BE2C (cell line): ENCODE results near the gene MYH7.

Experiments used
- DNase-seq: peaks from one replicate; pipeline ENCODE4 v3.0.0-alpha.2; 2020
- H3K27me3 ChIP-seq: fragments of 250-450 bp; sonication (Bioruptor Pico); 2 replicates; pipeline ENCODE4 v1.5.1; 2020; ENCODE audit warnings: mild to moderate bottlenecking
- H3K36me3 ChIP-seq: fragments of 250-450 bp; sonication (Bioruptor Pico); 2 replicates; pipeline ENCODE4 v1.5.1; 2020; ENCODE audit warnings: mild to moderate bottlenecking
- H3K4me1 ChIP-seq: fragments of 250-450 bp; sonication (Bioruptor Pico); 2 replicates; pipeline ENCODE4 v1.5.1; 2020
- H3K4me3 ChIP-seq: 2 replicates; pipeline ENCODE4 v1.5.1; 2011; ENCODE audit warnings: low read depth, low read length
- H3K9me3 ChIP-seq: fragments of 250-450 bp; sonication (Bioruptor Pico); 2 replicates; pipeline ENCODE4 v1.5.1; 2020
- TF ChIP-seq, protein P1 (sequence below): IDR thresholded peaks from 2 replicates; pipeline ENCODE4 v1.5.1; 2012; ENCODE audit warnings: mild to moderate bottlenecking, low read depth, low read length

The MYH7 gene

DNA sequence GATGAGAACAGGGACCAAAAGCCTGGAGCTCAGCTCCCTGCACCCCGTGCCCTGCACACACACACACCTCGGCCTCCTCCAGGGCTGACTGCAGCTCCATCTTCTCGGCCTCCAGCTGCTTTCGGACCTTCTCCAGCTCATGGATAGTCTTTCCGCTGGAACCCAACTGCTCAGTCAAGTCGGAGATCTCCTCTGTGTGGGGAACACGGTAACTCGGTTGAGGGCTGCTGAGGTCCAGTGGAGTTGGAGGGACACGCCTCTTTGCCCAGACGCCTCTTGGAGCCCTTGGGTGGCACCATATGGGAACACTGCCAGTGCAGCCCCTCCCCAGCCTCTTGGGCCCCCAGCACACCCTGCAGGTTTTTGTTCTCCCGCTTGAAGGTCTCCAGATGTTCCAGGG is 18.7 kb downstream of the MYH7 start:
- no peaks in the 10 kb centered on the region for H3K4me1 ChIP-seq
- H3K9me3 ChIP-seq: no peaks in the 10 kb centered on the region
- TF ChIP-seq, protein P1, sequence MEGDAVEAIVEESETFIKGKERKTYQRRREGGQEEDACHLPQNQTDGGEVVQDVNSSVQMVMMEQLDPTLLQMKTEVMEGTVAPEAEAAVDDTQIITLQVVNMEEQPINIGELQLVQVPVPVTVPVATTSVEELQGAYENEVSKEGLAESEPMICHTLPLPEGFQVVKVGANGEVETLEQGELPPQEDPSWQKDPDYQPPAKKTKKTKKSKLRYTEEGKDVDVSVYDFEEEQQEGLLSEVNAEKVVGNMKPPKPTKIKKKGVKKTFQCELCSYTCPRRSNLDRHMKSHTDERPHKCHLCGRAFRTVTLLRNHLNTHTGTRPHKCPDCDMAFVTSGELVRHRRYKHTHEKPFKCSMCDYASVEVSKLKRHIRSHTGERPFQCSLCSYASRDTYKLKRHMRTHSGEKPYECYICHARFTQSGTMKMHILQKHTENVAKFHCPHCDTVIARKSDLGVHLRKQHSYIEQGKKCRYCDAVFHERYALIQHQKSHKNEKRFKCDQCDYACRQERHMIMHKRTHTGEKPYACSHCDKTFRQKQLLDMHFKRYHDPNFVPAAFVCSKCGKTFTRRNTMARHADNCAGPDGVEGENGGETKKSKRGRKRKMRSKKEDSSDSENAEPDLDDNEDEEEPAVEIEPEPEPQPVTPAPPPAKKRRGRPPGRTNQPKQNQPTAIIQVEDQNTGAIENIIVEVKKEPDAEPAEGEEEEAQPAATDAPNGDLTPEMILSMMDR: no peak
- H3K27me3 ChIP-seq: peaks cover 6% of the 10 kb centered on the region
- no peak for DNase-seq
- H3K36me3 ChIP-seq: no peaks in the 10 kb centered on the region
- no peak overlapping the region for H3K4me3 ChIP-seq

DNA sequence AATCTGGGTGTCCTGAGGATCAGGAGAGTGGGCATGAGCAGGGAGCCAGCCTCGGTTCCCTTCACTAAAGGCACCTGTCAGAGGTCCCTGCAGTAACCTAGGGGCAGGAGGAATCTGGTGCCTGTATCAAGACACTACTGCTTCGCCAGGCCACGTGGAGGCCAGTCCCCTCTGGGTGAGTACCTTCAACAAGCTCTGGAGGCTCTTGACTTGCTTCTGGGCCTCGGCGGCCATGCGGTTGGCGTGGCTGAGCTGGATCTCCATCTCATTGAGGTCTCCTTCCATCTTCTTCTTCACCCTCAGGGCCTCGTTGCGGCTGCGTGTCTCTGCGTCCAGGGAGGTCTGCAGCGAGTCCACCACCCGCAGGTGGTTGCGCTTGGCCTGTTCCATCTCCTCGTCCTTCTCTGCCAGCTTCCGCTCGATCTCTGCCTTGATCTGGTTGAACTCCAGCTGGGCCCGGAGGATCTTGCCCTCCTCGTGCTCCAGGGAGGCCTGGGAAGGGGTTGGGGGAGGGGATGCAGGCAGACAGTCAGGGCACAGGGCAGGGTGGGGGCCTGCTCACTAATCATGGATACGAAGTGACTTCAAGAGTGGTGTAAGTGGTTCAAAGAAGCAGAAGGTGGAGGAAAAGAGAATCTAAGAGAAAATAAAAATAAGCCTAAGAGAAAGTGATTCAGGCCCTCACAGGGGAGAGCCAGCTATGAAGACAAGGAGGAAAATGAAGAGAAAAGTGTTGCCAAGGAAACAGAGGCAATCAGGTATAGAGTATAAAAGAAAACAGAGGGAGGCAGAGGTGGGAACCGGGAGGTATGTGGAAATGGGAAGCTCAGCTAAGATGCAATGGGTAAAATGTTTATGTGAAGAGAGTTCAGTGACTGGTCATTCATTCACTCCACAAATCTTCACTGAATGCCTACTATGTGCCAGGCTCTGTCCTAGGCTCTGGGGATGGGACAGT is 19.4 kb downstream of the MYH7 start:
- DNase-seq: no peak
- Histone ChIP-seq H3K27me3 (peaks cover 13% of the 10 kb centered on the region), H3K9me3 (no peaks in the 10 kb centered on the region), H3K36me3 (no peaks in the 10 kb centered on the region), H3K4me1 (no peaks in the 10 kb centered on the region), H3K4me3 (no peak overlapping the region)
- TF ChIP-seq, protein P1: no peak

DNA sequence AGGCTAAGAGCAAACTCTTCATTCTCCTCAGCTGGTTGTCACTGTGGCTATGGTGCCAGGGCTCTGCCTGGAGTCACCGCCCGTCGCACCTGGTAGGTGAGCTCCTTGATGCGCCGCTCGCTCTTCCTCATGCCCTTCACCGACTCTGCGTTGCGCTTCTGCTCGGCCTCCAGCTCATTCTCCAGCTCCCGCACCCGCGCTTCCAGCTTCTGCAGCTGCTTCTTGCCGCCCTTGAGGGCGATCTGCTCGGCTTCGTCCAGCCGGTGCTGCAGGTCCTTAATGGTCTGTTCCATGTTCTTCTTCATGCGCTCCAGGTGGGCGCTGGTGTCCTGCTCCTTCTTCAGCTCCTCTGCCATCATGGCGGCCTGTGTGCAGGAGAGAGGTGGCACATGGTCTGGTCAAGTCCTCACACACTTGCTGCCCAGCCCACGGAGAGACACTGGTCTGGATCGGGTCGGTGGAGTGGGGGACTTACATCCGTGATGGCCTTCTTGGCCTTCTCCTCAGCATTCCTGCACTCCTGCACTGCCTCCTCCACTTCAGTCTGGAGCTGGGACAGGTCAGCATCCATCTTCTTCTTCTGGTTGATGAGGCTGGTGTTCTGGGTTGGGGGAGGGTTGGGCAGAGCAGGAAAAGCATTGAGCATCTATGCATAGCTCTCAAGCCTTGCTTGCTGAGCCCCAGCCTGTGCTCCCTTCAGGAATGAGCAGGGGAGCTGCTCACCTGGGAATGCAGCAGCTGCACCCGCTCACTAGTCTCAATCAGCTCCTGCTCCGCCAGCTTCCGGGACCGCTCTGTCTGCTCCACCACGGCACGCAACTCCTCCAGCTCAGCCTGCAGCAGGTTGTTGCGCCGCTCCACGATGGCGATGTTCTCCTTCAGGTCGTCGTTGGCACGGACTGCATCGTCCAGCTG is 20.3 kb downstream of the MYH7 start:
- peaks cover 16% of the 10 kb centered on the region for H3K27me3 ChIP-seq
- DNase-seq: no peak

DNA sequence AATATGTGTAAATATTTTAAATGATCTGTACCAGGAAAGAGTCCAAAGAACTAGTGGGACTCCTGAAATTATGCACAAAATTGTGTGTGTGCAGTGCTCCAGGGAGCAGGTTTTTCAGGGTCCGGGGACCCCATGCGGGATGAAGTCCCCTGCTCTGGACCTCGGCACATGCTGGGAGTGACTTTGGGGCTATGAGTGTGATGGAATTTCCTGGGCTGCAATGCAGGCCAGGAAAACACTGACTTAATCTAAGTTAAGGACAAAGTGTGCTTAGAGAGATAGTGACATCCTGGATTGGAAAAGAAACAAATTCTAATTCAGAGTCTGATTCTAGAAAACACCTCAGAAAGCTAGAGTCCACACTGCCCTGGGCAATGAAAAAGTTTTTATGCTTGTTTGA is 21.2 kb downstream of the MYH7 start:
- Histone ChIP-seq H3K9me3 (no peaks in the 10 kb centered on the region), H3K27me3 (peaks cover 16% of the 10 kb centered on the region)
- TF ChIP-seq, protein P1: no peak

More for the DNA sequence above, 20.3 kb downstream of the MYH7 start:
- Histone ChIP-seq H3K9me3 (no peaks in the 10 kb centered on the region), H3K4me1 (no peaks in the 10 kb centered on the region), H3K36me3 (no peaks in the 10 kb centered on the region), H3K4me3 (no peak overlapping the region)
- TF ChIP-seq, protein P1: no peak

DNA sequence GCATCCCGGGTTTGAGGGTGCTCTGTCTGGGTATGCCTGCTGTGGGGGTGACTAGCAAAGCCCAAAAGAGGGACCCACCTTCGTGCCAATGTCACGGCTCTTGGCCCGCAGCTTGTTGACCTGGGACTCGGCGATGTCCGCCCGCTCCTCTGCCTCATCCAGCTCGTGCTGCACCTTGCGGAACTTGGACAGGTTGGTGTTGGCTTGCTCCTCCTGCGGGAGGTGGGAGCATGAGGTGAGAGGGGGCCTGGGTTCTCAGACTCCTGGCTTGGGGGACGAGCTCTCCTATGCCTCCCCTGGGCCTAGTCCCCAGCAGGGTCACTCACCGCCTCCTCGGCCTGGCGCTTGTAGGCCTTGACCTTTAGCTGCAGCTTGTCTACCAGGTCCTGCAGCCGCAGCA is 21.8 kb downstream of the MYH7 start:
- Histone ChIP-seq H3K4me1 (no peaks in the 10 kb centered on the region), H3K36me3 (no peaks in the 10 kb centered on the region), H3K27me3 (peaks cover 16% of the 10 kb centered on the region), H3K4me3 (no peak overlapping the region), H3K9me3 (no peaks in the 10 kb centered on the region)
- TF ChIP-seq, protein P1: no peak
- no peak for DNase-seq

More for the DNA sequence above, 21.2 kb downstream of the MYH7 start:
- Histone ChIP-seq H3K4me1 (no peaks in the 10 kb centered on the region), H3K4me3 (no peak overlapping the region), H3K36me3 (no peaks in the 10 kb centered on the region)
- DNase-seq: no peak
